ENCODE data around the gene INPP5A. TPM values are rescaled to one million over a fixed set of nuclear protein-coding genes. Genes with fewer than 3 reads are reported as not detected.

The INPP5A gene
- total RNA-seq, 1 donor from 2014 or later = 45.2 TPM

GRCh38 chr10:132748545-132749370 is 211.2 kb downstream of the INPP5A start:
- H3K4me3 Mint-ChIP-seq (ENCODE audit: unreplicated experiment) = no peak overlapping the region
- peaks cover 3% of the 10 kb centered on the region for H3K27me3 Mint-ChIP-seq (ENCODE audit: unreplicated experiment)
- no peaks in the 10 kb centered on the region for H3K9me3 Mint-ChIP-seq (ENCODE audit: unreplicated experiment)
- H3K27ac Mint-ChIP-seq (ENCODE audit: unreplicated experiment) = no peak overlapping the region
- no peak for DNase-seq (ENCODE audit: low spot score)
- peaks cover 9% of the 10 kb centered on the region for H3K36me3 Mint-ChIP-seq (ENCODE audit: low read depth, unreplicated experiment)
- no peaks in the 10 kb centered on the region for H3K4me1 Mint-ChIP-seq (ENCODE audit: unreplicated experiment)
- TF ChIP-seq, protein P1, sequence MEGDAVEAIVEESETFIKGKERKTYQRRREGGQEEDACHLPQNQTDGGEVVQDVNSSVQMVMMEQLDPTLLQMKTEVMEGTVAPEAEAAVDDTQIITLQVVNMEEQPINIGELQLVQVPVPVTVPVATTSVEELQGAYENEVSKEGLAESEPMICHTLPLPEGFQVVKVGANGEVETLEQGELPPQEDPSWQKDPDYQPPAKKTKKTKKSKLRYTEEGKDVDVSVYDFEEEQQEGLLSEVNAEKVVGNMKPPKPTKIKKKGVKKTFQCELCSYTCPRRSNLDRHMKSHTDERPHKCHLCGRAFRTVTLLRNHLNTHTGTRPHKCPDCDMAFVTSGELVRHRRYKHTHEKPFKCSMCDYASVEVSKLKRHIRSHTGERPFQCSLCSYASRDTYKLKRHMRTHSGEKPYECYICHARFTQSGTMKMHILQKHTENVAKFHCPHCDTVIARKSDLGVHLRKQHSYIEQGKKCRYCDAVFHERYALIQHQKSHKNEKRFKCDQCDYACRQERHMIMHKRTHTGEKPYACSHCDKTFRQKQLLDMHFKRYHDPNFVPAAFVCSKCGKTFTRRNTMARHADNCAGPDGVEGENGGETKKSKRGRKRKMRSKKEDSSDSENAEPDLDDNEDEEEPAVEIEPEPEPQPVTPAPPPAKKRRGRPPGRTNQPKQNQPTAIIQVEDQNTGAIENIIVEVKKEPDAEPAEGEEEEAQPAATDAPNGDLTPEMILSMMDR (IDR thresholded peaks at IDR 0.05; ENCODE audit: unreplicated experiment) = no peak

DNA sequence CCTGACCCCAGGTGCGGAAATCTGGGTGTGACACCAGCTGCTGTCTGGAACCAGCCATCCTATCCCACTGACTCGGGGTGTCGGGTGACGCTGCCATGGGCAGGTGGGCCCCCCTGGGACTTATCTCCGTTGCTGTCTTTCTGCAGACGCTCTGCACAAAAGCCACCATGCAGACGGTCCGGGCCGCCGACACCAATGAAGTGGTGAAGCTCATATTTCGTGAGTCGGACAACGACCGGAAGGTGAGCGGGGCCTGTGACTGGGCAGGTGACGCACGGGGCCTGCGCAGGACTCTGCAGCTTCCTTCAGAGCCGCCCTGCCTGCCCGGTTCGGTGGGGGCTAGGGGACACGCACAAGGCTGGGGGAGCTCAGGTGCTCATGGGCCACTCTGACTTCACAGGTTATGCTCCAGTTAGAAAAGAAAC is 211.8 kb downstream of the INPP5A start:
- H3K27ac Mint-ChIP-seq (ENCODE audit: unreplicated experiment) = no peak overlapping the region
- H3K4me1 Mint-ChIP-seq (ENCODE audit: unreplicated experiment) = no peaks in the 10 kb centered on the region
- no peak for DNase-seq (ENCODE audit: low spot score)
- no peak overlapping the region for H3K4me3 Mint-ChIP-seq (ENCODE audit: unreplicated experiment)
- H3K27me3 Mint-ChIP-seq (ENCODE audit: unreplicated experiment) = peaks cover 3% of the 10 kb centered on the region
- H3K9me3 Mint-ChIP-seq (ENCODE audit: unreplicated experiment) = no peaks in the 10 kb centered on the region
- peaks cover 11% of the 10 kb centered on the region for H3K36me3 Mint-ChIP-seq (ENCODE audit: low read depth, unreplicated experiment)
- TF ChIP-seq, protein P1 (IDR thresholded peaks at IDR 0.05; ENCODE audit: unreplicated experiment) = no peak

DNA sequence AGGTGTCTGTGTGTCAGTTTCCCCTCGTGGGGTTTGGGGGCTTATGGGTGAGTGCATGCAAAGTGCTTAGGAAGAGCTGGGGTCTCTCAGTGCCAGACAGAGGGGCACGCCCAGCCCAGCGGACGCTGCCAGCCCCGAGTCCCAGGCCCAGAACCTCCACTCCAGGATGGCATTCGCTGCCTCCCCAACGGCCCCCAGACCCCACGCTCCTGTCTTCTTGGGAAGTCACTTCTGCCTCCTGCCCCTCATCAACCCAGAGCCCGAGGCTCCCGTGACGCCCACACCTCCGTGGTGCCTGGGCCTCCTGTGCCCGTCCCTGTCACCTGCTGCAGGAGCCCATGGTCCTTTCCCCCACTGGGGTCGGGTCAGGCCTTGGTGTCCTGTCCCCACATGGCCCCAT is 213.3 kb downstream of the INPP5A start:
- Mint-ChIP-seq H3K4me1 (ENCODE audit: unreplicated experiment) (no peaks in the 10 kb centered on the region), H3K9me3 (ENCODE audit: unreplicated experiment) (no peaks in the 10 kb centered on the region), H3K27ac (ENCODE audit: unreplicated experiment) (no peak overlapping the region), H3K36me3 (ENCODE audit: low read depth, unreplicated experiment) (peaks cover 24% of the 10 kb centered on the region), H3K4me3 (ENCODE audit: unreplicated experiment) (no peak overlapping the region), H3K27me3 (ENCODE audit: unreplicated experiment) (peaks cover 9% of the 10 kb centered on the region)
- TF ChIP-seq, protein P1 (IDR thresholded peaks at IDR 0.05; ENCODE audit: unreplicated experiment) = no peak
- DNase-seq (ENCODE audit: low spot score) = no peak

DNA sequence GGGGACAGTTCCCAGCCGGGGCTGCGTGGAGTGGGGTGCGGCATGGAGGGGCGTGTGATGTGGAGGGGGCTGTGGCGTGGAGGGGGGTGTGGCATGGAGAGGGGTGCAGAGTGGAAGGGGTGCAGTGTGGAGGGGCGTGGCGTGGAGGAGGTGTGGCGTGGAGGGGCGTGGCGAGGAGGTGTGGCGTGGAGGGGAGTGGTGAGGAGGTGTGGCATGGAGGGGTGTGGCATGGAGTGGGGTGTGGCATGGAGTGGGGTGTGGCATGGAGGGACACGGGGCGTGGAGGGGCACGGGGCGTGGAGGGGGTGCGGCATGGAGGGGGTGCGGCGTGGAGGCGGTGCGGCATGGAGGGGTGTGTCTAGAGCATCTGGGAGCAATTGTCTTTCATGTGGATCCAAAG is 214.8 kb downstream of the INPP5A start:
- peaks cover 9% of the 10 kb centered on the region for H3K27me3 Mint-ChIP-seq (ENCODE audit: unreplicated experiment)
- H3K4me3 Mint-ChIP-seq (ENCODE audit: unreplicated experiment) = no peak overlapping the region
- DNase-seq (ENCODE audit: low spot score) = no peak
- H3K9me3 Mint-ChIP-seq (ENCODE audit: unreplicated experiment) = no peaks in the 10 kb centered on the region
- TF ChIP-seq, protein P1 (IDR thresholded peaks at IDR 0.05; ENCODE audit: unreplicated experiment) = no peak
- H3K36me3 Mint-ChIP-seq (ENCODE audit: low read depth, unreplicated experiment) = peaks cover 27% of the 10 kb centered on the region
- no peaks in the 10 kb centered on the region for H3K4me1 Mint-ChIP-seq (ENCODE audit: unreplicated experiment)
- H3K27ac Mint-ChIP-seq (ENCODE audit: unreplicated experiment) = no peak overlapping the region

DNA sequence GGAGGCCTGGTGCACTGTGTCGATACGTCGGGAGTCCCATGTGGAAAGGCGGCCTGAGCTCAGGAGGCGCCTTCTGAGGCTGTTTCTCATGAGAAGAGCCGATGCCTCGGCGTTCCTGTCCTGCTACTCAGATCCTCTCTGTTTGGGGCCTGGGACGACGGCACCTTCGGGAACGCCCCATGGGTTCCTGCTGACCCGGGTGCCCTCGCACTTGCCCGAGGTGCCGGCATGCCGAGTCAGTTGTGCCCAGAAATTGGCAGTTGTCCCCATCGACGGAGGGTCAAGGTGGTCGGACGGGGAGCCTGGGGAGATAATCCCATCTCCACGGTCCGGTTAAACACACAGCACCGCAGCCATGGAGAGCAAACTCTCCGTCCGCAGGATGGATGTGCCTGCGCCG is 215.4 kb downstream of the INPP5A start:
- Mint-ChIP-seq H3K4me3 (ENCODE audit: unreplicated experiment) (no peak overlapping the region), H3K36me3 (ENCODE audit: low read depth, unreplicated experiment) (peaks cover 27% of the 10 kb centered on the region), H3K27ac (ENCODE audit: unreplicated experiment) (no peak overlapping the region), H3K9me3 (ENCODE audit: unreplicated experiment) (no peaks in the 10 kb centered on the region), H3K4me1 (ENCODE audit: unreplicated experiment) (no peaks in the 10 kb centered on the region), H3K27me3 (ENCODE audit: unreplicated experiment) (peaks cover 10% of the 10 kb centered on the region)
- DNase-seq (ENCODE audit: low spot score) = no peak
- TF ChIP-seq, protein P1 (IDR thresholded peaks at IDR 0.05; ENCODE audit: unreplicated experiment) = no peak

All from endothelial cell (in vitro differentiated cells).